ENCODE results near the gene LIM2.
A peak's percentile ranks its signal among the peaks of the same experiment; 100 is the strongest.

Gene LIM2

DNA sequence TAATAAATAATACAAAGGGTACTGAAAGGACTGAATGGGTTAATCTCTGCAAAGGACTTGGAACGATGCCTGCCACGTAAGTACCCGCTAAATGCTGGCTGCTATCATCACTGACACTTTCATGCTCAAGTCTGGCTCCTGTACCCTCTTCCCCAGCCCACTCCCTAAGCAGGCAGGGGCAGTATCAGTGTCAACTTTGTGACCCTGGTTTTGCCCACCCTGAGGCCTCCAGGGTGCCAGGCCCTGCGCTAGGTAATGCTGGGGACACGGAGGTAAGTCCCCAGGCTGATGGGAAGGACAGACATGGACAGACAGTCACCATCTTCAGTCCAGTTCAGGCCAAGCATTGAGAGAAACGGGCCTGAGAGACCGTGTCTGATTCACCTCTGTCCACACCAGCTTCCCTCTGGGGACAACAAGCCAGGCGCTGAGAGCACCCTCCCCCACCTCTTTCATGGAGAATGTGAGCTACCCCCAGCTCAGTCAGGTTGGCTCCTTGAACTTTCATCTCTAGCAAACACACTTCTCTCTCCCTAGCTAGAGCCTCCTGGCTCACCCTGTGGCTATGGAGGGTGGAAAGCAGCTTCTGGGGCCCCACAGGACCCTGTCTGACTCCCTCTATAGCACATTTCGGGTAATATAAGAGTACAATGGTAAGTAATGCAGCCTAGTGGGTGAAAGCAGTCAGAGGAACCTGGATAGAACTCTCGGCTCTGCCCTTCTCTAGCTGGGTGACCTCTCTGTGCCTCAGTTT lies 22.4 kb downstream of the LIM2 start:
- peak in 1 of 2 donors; percentile 36 for DNase-seq

GRCh38 chr19:51364200-51365106 lies 23.3 kb downstream of the LIM2 start:
- no peak for DNase-seq

DNA sequence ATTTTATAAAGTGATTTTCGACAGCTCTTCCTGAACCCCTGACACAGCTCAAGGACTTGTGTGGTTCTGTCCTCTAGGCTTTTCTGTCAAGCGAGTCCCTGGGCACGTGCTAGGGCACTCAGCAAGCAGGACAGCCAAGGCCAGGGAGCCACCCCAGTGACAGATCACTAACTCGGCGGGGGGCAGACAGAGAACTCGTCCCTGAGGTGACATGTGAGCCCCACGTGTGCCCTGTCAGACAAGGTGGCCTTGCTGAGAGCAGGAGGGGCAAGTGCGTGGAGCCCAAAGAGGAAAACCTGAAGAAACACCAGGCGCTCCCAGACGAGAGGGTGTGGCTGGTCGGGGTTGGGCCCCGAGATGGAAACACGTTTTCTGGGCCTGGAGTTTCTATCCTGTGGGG lies 26.5 kb downstream of the LIM2 start:
- DNase-seq: no peak

GRCh38 chr19:51359294-51359693 lies 28.5 kb downstream of the LIM2 start:
- no peak for DNase-seq

DNA sequence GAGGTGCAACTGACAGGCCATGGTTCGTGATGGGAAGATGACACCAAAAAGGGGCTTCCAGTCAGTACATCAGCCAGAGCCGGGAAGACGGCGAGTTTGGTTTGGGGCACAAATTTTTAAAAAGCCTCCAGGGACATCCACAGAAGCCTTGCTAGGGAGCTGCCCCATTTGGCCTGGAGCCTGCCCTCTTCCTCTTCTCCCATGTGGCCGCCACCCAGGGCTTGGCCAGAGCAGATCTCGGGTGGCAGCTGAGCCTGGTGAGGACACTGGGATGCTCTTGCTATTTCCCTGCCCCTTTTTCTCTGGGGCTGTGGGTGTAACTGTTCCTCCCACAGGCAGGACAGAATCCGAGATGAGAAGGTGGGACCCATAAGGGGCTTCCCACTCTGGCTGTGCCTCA lies 29.8 kb downstream of the LIM2 start:
- DNase-seq: no peak

DNA sequence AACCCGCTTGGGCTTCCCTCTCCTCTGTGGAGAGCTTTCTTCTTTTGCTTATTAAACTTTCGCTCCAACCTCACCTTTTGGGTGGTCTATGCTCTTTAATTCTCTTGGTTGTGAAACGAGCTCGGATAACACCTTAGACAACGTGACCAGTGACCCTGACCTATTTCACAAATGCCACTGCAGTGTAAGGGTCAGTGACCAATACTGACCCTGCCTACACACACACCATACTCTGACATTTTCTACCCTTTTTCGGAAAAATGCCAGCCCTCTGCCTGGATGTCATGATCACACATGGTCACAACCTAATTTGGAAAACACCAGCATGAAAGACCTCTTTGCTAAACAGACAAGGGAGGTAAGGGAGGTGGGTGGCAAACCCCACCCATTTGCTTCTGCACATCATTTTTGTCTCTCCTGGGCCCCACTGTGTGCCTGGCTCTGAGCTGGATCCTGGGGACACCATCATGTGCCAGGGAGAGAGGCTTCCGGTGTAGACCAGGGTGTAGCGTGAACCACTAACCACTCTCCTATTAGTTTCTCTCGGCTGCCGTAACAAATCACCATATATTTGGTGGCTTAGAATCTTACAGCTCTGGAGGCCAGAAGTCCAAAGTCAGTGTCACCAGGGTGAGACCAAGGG lies 31.5 kb downstream of the LIM2 start:
- no peak for DNase-seq

DNA sequence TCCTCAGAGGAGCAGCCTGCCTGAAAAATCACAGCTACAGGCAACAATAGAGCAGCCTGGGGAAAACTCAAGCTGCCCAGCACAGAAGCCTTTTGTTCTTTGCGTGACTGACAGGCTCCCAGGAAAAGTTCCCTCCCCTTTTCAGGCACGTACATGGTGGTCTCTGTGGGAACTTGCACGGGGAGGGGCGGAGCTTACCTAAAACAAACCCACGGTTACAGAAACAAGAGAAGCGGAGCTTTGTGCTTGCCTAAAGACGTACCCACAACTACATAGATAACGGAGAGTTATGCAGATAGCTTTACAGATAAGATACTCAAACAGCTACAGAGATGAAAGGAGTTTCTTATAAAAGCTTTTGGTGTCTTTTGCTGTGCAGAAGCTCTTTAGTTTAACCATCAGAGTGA lies 33.0 kb downstream of the LIM2 start:
- DNase-seq: no peak

- DNase-seq: no peak
Measured at GRCh38 chr19:51354103-51354741, 33.6 kb downstream of the LIM2 start.

- no peak for DNase-seq
Measured at GRCh38 chr19:51352783-51353360, 34.9 kb downstream of the LIM2 start.

DNA sequence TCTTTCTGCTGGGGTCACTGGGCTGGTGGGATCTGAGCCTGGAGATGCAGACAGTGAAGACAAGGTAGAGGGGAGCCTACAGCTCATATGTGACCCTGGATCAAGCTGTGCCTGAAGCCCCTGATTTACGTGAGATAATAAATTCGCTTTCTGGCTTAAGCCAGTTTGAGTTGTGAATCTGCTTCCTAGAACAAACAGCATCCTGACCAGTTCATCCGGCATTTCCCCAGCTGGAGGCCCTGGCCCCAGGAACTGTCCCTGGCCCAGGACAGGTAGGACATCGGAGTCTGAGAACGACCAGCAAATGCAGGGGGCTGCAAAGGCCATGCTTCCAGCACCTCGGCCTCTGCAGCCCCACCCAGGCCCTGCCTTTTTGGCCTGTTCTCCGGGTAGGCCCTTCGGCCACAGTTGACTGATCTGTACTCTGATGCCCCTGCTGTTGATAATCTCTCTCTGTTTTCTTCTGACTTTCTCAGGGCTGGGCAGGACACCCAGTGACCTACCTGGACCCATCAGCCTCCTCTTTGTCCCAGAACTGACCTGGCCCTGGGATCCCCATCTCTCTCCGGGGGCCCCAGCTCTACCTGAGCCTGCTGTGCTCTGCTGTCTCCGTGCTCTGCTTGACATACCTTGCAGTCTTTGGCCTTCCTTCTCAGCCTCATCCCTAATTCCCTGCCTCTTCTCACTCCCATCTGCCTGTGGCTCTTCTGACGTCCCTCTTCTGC lies 36.3 kb downstream of the LIM2 start:
- DNase-seq: no peak

DNA sequence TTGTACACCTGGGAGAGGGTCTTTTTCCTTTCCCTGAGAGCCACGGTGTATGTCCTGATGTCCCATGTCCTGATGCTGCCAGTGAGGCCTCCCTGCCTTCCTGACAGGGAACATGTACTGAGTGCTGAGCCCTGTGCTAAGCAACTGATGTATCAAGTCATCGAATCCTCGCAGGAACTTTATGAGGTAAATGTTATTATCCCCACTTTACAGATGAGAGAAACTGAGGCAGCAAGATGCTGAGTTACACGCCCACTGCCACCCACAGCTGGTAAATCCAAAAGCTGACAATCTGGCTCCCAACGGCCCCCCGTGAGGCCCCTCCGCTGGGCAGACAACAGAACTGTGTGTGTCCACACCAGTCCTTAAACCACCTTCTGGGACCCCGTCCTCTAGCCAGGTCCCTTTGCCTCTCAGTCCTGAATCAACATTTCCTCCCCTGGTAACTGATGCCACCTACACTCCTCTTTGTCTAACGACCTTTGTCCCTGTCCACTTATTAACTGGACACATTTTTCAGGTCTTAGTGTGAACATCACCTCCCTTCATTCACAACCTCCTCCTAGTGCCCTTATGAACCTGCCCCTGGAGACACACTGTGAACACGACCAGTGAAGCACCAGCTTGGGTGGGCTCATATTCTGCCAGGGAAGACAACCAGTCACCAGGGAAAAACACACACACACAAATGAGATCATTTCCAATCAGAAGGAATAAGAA lies 40.4 kb downstream of the LIM2 start:
- DNase-seq: no peak

DNA sequence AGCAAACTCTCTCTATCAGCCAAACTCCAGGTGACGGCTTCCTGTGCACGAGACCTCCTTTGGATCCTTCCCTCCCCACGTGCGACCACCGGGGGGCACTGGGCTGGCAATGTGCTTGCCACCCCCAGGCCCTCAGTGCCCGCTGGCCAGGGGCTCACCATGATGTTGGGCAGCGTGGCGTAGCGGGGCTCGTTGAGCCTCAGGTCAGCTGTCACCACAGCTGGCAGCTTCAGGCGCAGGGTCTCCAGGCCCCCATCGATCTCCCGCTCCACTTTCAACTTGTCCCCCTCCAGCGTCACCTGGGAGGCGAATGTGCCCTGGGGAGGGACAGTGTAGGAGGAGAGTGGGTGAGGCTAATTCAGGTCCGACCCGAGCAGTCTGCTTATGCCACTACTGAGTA lies 41.0 kb downstream of the LIM2 start:
- DNase-seq: no peak

DNA sequence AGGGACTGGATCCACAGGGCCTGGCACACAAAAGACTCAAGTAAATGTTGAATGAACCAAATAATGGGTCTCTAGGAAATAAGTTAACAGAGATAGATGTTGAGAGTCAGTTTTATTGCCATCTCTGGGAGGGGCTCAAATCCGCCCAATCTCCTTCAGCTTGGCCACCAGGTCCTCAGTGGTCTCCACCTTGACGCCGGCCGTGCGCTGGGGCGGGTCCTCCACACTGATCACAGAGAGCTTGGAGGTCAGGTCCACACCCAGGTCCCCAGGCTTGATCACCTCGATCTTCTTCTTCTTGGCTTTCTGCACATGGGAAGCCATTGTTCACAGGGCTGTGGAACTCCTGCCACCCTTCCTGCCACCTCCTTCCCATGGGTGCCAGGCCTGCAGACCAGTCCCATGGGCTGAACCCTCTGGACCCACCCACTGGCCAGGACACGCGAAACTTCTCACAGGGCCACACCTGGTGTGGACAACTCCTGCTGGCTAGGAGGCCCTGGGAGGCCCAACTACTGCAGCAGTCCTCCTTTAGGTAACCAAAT lies 42.6 kb downstream of the LIM2 start:
- no peak for DNase-seq

DNA sequence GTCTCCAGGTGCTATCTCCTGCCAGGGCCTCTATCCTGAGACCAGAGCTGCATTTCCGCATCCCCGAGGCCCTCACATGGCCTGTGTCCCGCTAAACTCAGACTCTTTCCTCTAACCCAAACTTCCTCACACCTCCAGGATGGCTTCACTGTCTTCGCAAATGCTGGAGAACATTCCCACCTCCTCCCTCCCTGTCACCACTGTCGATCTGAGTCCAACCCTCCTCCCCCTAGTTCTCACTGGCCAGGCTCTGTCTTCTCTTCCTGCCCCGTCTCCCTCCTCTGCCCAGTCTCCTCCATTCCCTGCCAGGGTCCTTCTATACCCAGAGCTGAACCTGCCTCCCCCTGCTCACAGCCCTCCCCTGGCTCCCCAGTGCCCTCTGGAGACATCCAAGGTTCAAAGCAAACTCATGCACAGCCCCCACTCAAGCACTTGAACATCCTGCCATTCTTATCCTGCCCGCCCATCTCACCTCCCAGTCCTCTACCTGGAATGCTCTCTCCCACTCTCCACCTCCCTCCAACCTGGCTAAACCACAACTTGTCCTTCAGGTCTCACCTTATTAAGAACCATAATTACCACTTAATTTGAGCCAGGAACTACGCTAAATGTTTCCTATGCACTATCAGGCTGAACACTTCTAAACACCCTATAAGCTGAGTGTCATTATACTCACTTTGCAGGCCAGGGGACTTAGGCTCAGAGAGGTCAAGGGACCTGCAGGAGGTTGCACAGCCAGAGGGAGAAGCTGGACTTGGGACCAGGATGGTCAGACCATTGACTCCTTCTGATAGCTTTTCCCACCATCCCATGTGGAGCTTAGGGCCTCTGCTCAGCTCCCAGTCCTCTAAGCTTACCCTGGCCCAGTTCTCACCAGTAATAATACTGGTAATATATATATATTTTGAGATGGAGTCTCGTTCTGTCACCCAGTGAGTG lies 44.9 kb downstream of the LIM2 start:
- DNase-seq: no peak

GRCh38 chr19:51341976-51342580 lies 45.7 kb downstream of the LIM2 start, which contains the start of gene VSIG10L:
Gene VSIG10L (minus strand): TSS chr19:51342139. CDS start chr19:51342124, 15 bp downstream.
- no peak for DNase-seq

GRCh38 chr19:51341066-51341465 lies 46.7 kb downstream of the LIM2 start:
- no peak for DNase-seq

GRCh38 chr19:51339687-51340656 lies 47.8 kb downstream of the LIM2 start:
- DNase-seq: peak; percentile 98

GRCh38 chr19:51339313-51339686 lies 48.5 kb downstream of the LIM2 start:
- DNase-seq: no peak
